GM18507 (cell line): Measurements from ENCODE around the gene RHBG.
A peak's percentile ranks its signal among the peaks of the same experiment; 100 is the strongest.

ENCODE experiments used
- DNase-seq: peaks from one replicate; pipeline ENCODE4 v3.0.0; 2011; ENCODE audit warnings: low read depth; ENCODE audit not compliant: insufficient read length; ENCODE audit errors: extremely low spot score
- FAIRE-seq: peaks from 2 replicates; lab custom pipeline; 2011; peaks lifted over from hg19 to GRCh38; lab: Jason Lieb, UNC

The RHBG gene

GRCh38 chr1:156400191-156400935, 31.4 kb downstream of the RHBG start:
- no peak for FAIRE-seq

GRCh38 chr1:156401041-156401574, 32.1 kb downstream of the RHBG start:
- DNase-seq (no peak), FAIRE-seq (no peak)

More at GRCh38 chr1:156400191-156400935, 31.4 kb downstream of the RHBG start:
- DNase-seq: no peak

GRCh38 chr1:156401681-156402081, 32.7 kb downstream of the RHBG start:
- no peak for DNase-seq
- FAIRE-seq: no peak

DNA sequence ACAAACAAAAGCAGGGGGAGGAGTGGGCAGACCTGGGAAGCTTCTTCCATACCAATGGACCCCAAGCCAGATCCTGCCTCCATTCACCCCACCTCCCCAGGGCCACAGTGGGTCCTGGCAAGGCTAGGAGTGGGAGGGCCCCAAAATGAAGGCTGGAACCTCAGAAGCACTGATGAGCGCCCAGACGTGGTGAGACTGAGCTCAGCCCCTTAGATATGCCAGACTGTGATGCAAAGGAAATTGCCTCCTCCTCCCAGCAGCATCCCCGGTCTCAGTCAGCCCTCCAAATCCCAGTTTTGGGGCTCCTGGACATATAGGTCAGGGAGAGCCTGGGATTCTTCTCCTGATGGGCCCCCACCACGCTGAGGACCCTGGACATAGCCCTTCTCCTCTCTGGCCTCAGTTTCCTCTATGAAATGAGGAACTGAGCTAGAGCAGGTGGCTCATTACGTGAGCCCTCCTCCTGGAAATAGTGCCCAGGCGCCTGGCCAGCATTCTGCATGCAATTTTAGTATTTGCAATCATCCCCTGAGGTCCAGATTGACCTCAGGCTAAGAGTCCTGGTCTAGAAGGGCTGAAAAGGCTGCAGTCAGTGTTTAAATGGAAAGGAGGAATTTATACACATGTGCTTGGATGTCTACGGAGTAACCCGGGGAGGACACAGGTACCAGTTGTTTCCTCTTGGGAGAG, 33.5 kb downstream of the RHBG start:
- no peak for FAIRE-seq
- no peak for DNase-seq

DNA sequence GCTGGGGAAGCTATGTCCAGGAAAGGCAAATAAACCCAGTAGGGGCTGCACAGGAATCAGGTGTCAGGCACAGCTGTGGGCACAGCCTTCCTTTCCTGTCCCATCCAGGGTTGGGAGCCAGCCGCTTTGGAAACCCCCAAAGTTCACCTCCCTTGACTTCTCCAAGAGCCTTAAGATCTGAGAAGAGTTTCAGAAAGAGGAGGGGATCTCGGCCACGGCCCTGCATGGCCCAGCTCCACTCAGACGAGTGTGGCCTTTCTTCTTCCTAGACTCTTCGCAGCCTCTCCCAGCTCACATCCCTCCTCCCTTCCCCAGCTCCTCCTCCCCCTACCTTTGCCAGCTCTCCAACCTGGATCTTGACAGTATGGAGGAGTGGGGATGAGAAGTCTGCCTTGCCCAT, 36.7 kb downstream of the RHBG start:
- FAIRE-seq (no peak), DNase-seq (no peak)

- FAIRE-seq: no peak
Measured at GRCh38 chr1:156406251-156406650, 37.2 kb downstream of the RHBG start.

GRCh38 chr1:156407344-156407743, 38.3 kb downstream of the RHBG start:
- DNase-seq (no peak), FAIRE-seq (no peak)

More at GRCh38 chr1:156406251-156406650, 37.2 kb downstream of the RHBG start:
- no peak for DNase-seq

DNA sequence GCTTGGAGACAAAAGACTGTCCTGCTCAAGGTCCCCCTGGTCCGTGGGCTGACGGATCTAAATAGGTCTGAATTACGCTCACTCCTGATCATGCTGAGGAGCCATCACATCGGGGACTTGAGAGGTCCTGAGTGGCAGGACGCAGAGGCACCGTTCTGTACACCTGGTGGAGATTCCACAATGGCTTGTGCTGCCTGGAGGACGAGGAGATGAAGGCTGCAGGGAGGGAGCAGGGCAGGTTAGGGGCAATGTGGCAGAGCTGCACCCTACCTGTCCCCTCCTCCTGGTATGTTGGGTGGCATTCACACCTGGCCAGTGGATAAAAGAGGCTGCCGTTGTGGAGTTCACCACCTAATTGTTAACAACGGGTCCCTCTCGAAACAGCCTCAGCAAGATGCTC, 38.7 kb downstream of the RHBG start:
- FAIRE-seq: no peak

GRCh38 chr1:156409439-156409838, 40.4 kb downstream of the RHBG start:
- DNase-seq (no peak), FAIRE-seq (no peak)

More for the DNA sequence above, 38.7 kb downstream of the RHBG start:
- no peak for DNase-seq

GRCh38 chr1:156410238-156410637, 41.2 kb downstream of the RHBG start:
- FAIRE-seq (no peak), DNase-seq (no peak)

GRCh38 chr1:156410740-156411139, 41.7 kb downstream of the RHBG start:
- no peak for DNase-seq
- FAIRE-seq: no peak

GRCh38 chr1:156412653-156413321, 43.8 kb downstream of the RHBG start:
- DNase-seq (no peak), FAIRE-seq (no peak)

GRCh38 chr1:156413391-156414246, 44.6 kb downstream of the RHBG start:
- no peak for DNase-seq
- no peak for FAIRE-seq

- DNase-seq: no peak
Measured at GRCh38 chr1:156414461-156415064, 45.6 kb downstream of the RHBG start.

GRCh38 chr1:156416993-156417392, 48.0 kb downstream of the RHBG start:
- FAIRE-seq: no peak
- no peak for DNase-seq

More at GRCh38 chr1:156414461-156415064, 45.6 kb downstream of the RHBG start:
- FAIRE-seq: no peak

DNA sequence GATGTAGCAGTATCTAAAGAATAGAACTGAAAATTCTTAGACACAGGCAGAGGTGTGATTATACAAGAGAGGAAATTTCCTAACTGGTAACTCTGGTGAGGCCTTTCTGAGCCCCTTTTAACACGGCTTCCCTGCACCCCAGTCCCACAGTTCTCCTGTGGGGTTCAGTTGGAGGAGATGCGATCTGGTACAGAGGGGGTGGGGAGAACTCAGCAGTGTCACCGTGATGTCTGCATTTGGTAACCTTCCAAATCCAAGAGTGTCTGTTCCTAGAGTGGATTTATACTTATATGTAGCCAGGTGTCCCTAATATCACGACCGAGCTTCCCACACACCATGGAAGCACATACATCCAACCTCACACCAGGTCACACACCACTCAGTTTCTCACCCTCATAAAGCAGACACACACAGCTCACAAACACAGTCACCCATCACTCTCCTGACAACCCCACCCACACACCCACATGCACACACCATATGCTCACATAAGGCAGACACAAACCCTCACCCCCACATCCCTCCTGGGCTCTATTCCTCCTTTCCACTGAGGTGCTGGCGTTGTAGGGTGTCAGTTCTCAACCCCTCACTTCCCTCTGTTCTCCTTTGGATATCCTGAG, 48.5 kb downstream of the RHBG start:
- FAIRE-seq (no peak), DNase-seq (no peak)

GRCh38 chr1:156418416-156419070, 49.5 kb downstream of the RHBG start:
- DNase-seq (no peak), FAIRE-seq (no peak)

DNA sequence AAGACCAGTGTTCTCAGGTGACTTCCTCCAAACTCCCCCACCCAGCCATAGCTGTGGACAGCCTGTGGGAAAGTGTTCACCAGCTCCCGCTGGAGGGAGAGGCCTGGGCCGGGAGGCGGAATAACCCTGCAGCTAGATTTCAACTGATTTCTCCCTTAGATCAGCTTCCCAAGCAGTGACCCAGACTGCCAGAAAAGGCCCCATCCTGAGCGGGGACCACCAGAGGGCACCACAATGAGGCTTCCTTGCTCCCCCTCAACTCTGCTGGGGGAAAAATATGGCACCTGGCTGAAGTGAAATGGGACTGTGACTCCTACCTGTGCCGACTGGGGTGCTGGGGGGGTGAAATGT, 50.8 kb downstream of the RHBG start:
- peak; percentile 36 for FAIRE-seq
- DNase-seq: no peak
